K562 (cell line): Measurements from ENCODE around the gene AK5. TPM values are rescaled to one million over a fixed set of nuclear protein-coding genes. Genes with fewer than 3 reads are reported as not detected.

Experiments used
- ATAC-seq: fragments of 200-7000 bp; cut with Tn5 transposase; 3 replicates; pipeline ENCODE4 v1.9.1; 2020; ENCODE audit warnings: moderate library complexity
- BruUV-seq: library from RNA; stranded (reverse); fragments of 400-500 nt; replicated peaks from 2 replicates; lab custom pipeline; 2021; lab: Mats Ljungman, UMichigan
- CTCF ChIA-PET: fragments of 300-600 bp; formaldehyde crosslinking; extraction: SDS; loops from one replicate; lab custom pipeline; 2021; ENCODE audit warnings: low intra/inter-chr PET ratio; lab: Yijun Ruan, JAX
- POLR2A ChIA-PET: fragments of 300-600, 350-650 bp; sonication (Branson Sonifier 250); formaldehyde crosslinking; extraction: SDS; loops from one replicate; lab custom pipeline; 2021; ENCODE audit warnings: antibody characterized with exemption, inconsistent platforms; lab: Yijun Ruan, JAX
- DNase-seq, 4 experiments: peaks; one replicate each; pipeline versions ENCODE4 v3.0.0 to v3.0.0-alpha.2; 2011 to 2018; ENCODE audit warnings: low spot score in 3 of 4, mixed read lengths in 3 of 4; ENCODE audit errors: extremely low read depth in 1 of 4
- FAIRE-seq: peaks from 2 replicates; lab custom pipeline; 2011; peaks lifted over from hg19 to GRCh38; lab: Jason Lieb, UNC
- H2AFZ ChIP-seq: 2 replicates; pipeline ENCODE4 v1.6.0; 2011; ENCODE audit warnings: low read depth, low read length, control low read depth, inconsistent platforms
- H3K27ac ChIP-seq: fragments of 200-600 bp; 3 replicates; pipeline ENCODE4 v1.8.0; 2011; ENCODE audit warnings: low read depth, mild to moderate bottlenecking, control low read depth, inconsistent platforms, low read length, moderate library complexity, mixed read lengths; ENCODE audit errors: extremely low read depth
- H3K27me3 ChIP-seq, 2 experiments: fragments of 300-600 bp in 1 of 2; 2 replicates in 1 of 2; 3 replicates in 1 of 2; pipeline versions ENCODE4 v1.6.0 to v1.8.0; 2011; ENCODE audit warnings: inconsistent platforms in 2 of 2, low read length in 2 of 2, mild to moderate bottlenecking in 1 of 2, mixed read lengths in 1 of 2, moderate library complexity in 1 of 2; ENCODE audit not compliant: control insufficient read depth in 2 of 2, insufficient read depth in 2 of 2
- H3K36me3 ChIP-seq: fragments of 300-600 bp; 3 replicates; pipeline ENCODE4 v1.8.0; 2011; ENCODE audit warnings: mild to moderate bottlenecking, low read length, inconsistent platforms; ENCODE audit not compliant: control insufficient read depth, insufficient read depth
- H3K4me1 ChIP-seq, 2 experiments: fragments of 200-600 bp in 1 of 2; replicated peaks in 1 of 2; 2 replicates in 1 of 2; 3 replicates in 1 of 2; pipeline versions ENCODE4 v1.5.1 to v1.8.0; 2011; ENCODE audit warnings: inconsistent platforms in 2 of 2, low read length in 2 of 2, mild to moderate bottlenecking in 1 of 2, mixed read lengths in 1 of 2, moderate library complexity in 1 of 2; ENCODE audit not compliant: control insufficient read depth in 2 of 2, insufficient read depth in 2 of 2
- H3K4me2 ChIP-seq: 2 replicates; pipeline ENCODE4 v1.6.1; 2011; ENCODE audit warnings: low read length, control low read depth, inconsistent platforms, mixed read lengths; ENCODE audit not compliant: insufficient read depth
- H3K4me3 ChIP-seq: fragments of 200-600 bp; sonication (generic), shearing (Covaris generic); 2 replicates; pipeline ENCODE4 v1.5.1; 2016; ENCODE audit warnings: control low read depth, inconsistent platforms
- H3K79me2 ChIP-seq: fragments of 200-600 bp; 3 replicates; pipeline ENCODE4 v1.8.0; 2011; ENCODE audit warnings: low read length, inconsistent platforms; ENCODE audit not compliant: control insufficient read depth, insufficient read depth
- H3K9ac ChIP-seq, 2 experiments: 2 replicates each; pipeline versions ENCODE4 v1.6.0 to v1.6.1; 2011; ENCODE audit warnings: low read depth in 2 of 2, low read length in 2 of 2, control low read depth in 1 of 2, inconsistent platforms in 1 of 2, mild to moderate bottlenecking in 1 of 2, mixed read lengths in 1 of 2; ENCODE audit not compliant: insufficient read depth in 1 of 2
- H3K9me1 ChIP-seq: one replicate; pipeline ENCODE4 v1.6.0; 2011; ENCODE audit warnings: inconsistent platforms, mild to moderate bottlenecking, low read length, moderate library complexity; ENCODE audit not compliant: control insufficient read depth, insufficient read depth
- H3K9me3 ChIP-seq: replicated peaks from 2 replicates; pipeline ENCODE4 v1.5.1; 2011; ENCODE audit warnings: low read depth, low read length, inconsistent platforms; ENCODE audit not compliant: control insufficient read depth, insufficient read depth
- H4K20me1 ChIP-seq: replicated peaks from 2 replicates; pipeline ENCODE4 v1.6.1; 2011; ENCODE audit warnings: low read length, inconsistent platforms, mixed read lengths; ENCODE audit not compliant: control insufficient read depth, insufficient read depth
- MTF1 ChIP-seq: fragments of 250-450 bp; sonication (Bioruptor Pico); IDR thresholded peaks from 2 replicates; pipeline ENCODE4 v1.9.0; 2021; ENCODE audit warnings: moderate library complexity, mild to moderate bottlenecking, inconsistent platforms, borderline replicate concordance
- TARDBP ChIP-seq: fragments of 450-650 bp; IDR thresholded peaks from 2 replicates; pipeline ENCODE4 v1.6.1; 2016
- ZNF41 ChIP-seq: fragments of 250-450 bp; sonication (Bioruptor Pico); conservative IDR thresholded peaks from 2 replicates; pipeline ENCODE4 v1.4.0; 2020; ENCODE audit warnings: mild to moderate bottlenecking
- WGBS: fragments of 100-300 bp; shearing (Covaris generic); methylation state at CpG from one replicate; pipeline ENCODE4 v1.1.6; 2016; ENCODE audit warnings: low coverage, mixed read lengths; ENCODE audit not compliant: insufficient coverage; ENCODE audit errors: missing lambda C conversion rate; 5-methylcytosine and 5-hydroxymethylcytosine counted together
- in situ Hi-C: fragments of 300-500 bp; cut with MboI; formaldehyde crosslinking; loops from 4 replicates; pipeline ENCODE4 v1.15.0; 2018; ENCODE audit warnings: inconsistent platforms, mixed read lengths
- intact Hi-C: fragments of 100-400 bp; cut with micrococcal nuclease; formaldehyde crosslinking; loops from 2 replicates; pipeline ENCODE4 v1.14.2; 2022
- polyA plus RNA-seq, 8 experiments: library from polyadenylated mRNA; depleted of rRNA in 4 of 8; stranded (reverse) in 5 of 8; unstranded in 3 of 8; fragments of >200 nt; fragmentation: Nextera tagmentation in 2 of 8; fragmentation: Illumina TruSeq in 1 of 8; extraction: Ambion mirVana in 2 of 8; extraction: Trizol in 1 of 8; gene quantifications; 2 replicates each; pipeline versions ENCODE4 v1.2.1 to v1.2.3, GENCODE V29; 2011 to 2014; ENCODE audit warnings: inconsistent platforms in 1 of 8, missing spikeins in 1 of 8
- total RNA-seq, 7 experiments: library from RNA; depleted of rRNA in 6 of 7; stranded (reverse); fragments of >200 nt in 6 of 7; fragmentation: Illumina TruSeq in 2 of 7; extraction: Trizol in 2 of 7; gene quantifications; 2 replicates each; pipeline versions ENCODE4 v1.2.1 to v1.2.3, GENCODE V29; 2011 to 2021; ENCODE audit warnings: low replicate concordance in 1 of 7
- TF ChIP-seq, protein P1 (sequence below): fragments of 250-450 bp; sonication (Bioruptor Pico); IDR thresholded peaks from 2 replicates; pipeline ENCODE4 v1.4.0; 2020; ENCODE audit warnings: mild to moderate bottlenecking
- TF ChIP-seq, protein P2 (sequence below): fragments of 450-650 bp; IDR thresholded peaks from 2 replicates; pipeline ENCODE4 v1.6.1; 2016; ENCODE audit warnings: low read depth, mild to moderate bottlenecking, moderate library complexity
- TF ChIP-seq, protein P3 (sequence below), 2 experiments: fragments of 450-650 bp in 1 of 2; sonication (generic) in 1 of 2; formaldehyde crosslinking in 1 of 2; IDR thresholded peaks in 1 of 2; conservative IDR thresholded peaks in 1 of 2; 2 replicates each; pipeline versions ENCODE4 v1.6.1 to v1.8.1; 2016 to 2023; ENCODE audit warnings: mild to moderate bottlenecking in 2 of 2, moderate library complexity in 2 of 2, inconsistent platforms in 1 of 2, missing genetic modification reagents in 1 of 2
- TF ChIP-seq, protein P4 (sequence below): sonication (generic); IDR thresholded peaks from 2 replicates; pipeline ENCODE4 v1.6.1; 2016
- TF ChIP-seq, protein P5 (sequence below): fragments of 250-450 bp; sonication (Bioruptor Pico); IDR thresholded peaks from 2 replicates; pipeline ENCODE4 v1.8.0; 2021; ENCODE audit warnings: moderate library complexity, mild to moderate bottlenecking, inconsistent platforms

The AK5 gene
- total and polyA plus RNA-seq, 9 of the 15 experiments (the other 6 are each of a cell fraction or from before 2014, with no cell fraction given): 0.06 TPM; not detected in 8

DNA sequence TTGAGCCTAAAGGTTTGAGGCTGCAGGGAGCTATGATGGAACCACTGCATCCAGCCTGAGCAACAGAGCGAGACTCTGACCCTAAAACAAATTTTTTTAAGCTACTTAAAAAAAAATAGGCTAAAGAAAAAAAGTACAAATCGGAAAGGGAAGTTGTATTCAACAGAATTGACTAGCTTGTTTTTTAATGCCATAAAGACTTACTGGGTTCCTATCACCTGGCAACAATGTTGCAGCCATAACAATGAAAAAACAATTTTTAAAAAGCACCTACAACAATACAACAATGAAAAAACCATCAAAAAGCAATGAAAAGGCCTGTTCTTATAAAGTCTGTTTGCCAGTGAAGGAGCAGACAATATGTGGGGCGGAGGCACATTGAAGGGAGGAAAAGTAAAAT lies 42.5 kb upstream of the AK5 start:
- Histone ChIP-seq H3K27me3 (no peaks in the 10 kb centered on the region), H3K4me3 (no peak overlapping the region), H3K27ac (no peak overlapping the region), H3K9me3 (no peaks in the 10 kb centered on the region), H3K79me2 (no peaks in the 10 kb centered on the region), H4K20me1 (no peaks in the 10 kb centered on the region), H2AFZ (no peak overlapping the region)
- DNase-seq (no peak), ATAC-seq (no peak)
- 0% methylated on average over 3 of the region's 3 CpGs for WGBS
- TF ChIP-seq, protein P1, sequence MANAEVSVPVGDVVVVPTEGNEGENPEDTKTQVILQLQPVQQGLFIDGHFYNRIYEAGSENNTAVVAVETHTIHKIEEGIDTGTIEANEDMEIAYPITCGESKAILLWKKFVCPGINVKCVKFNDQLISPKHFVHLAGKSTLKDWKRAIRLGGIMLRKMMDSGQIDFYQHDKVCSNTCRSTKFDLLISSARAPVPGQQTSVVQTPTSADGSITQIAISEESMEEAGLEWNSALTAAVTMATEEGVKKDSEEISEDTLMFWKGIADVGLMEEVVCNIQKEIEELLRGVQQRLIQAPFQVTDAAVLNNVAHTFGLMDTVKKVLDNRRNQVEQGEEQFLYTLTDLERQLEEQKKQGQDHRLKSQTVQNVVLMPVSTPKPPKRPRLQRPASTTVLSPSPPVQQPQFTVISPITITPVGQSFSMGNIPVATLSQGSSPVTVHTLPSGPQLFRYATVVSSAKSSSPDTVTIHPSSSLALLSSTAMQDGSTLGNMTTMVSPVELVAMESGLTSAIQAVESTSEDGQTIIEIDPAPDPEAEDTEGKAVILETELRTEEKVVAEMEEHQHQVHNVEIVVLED (CRISPR knock-in tag): no peak
- TF ChIP-seq, protein P2, sequence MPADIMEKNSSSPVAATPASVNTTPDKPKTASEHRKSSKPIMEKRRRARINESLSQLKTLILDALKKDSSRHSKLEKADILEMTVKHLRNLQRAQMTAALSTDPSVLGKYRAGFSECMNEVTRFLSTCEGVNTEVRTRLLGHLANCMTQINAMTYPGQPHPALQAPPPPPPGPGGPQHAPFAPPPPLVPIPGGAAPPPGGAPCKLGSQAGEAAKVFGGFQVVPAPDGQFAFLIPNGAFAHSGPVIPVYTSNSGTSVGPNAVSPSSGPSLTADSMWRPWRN: no peak
- TF ChIP-seq, protein P3, sequence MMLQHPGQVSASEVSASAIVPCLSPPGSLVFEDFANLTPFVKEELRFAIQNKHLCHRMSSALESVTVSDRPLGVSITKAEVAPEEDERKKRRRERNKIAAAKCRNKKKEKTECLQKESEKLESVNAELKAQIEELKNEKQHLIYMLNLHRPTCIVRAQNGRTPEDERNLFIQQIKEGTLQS (IDR thresholded peaks at IDR 0.05): no peak
- TF ChIP-seq, protein P3 (CRISPR knock-in tag; conservative IDR thresholded peaks at IDR 0.05): no peak
- TF ChIP-seq, protein P4, sequence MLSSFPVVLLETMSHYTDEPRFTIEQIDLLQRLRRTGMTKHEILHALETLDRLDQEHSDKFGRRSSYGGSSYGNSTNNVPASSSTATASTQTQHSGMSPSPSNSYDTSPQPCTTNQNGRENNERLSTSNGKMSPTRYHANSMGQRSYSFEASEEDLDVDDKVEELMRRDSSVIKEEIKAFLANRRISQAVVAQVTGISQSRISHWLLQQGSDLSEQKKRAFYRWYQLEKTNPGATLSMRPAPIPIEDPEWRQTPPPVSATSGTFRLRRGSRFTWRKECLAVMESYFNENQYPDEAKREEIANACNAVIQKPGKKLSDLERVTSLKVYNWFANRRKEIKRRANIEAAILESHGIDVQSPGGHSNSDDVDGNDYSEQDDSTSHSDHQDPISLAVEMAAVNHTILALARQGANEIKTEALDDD: no peak
- TF ChIP-seq MTF1 (CRISPR knock-in tag): no peak
- TF ChIP-seq, protein P5, sequence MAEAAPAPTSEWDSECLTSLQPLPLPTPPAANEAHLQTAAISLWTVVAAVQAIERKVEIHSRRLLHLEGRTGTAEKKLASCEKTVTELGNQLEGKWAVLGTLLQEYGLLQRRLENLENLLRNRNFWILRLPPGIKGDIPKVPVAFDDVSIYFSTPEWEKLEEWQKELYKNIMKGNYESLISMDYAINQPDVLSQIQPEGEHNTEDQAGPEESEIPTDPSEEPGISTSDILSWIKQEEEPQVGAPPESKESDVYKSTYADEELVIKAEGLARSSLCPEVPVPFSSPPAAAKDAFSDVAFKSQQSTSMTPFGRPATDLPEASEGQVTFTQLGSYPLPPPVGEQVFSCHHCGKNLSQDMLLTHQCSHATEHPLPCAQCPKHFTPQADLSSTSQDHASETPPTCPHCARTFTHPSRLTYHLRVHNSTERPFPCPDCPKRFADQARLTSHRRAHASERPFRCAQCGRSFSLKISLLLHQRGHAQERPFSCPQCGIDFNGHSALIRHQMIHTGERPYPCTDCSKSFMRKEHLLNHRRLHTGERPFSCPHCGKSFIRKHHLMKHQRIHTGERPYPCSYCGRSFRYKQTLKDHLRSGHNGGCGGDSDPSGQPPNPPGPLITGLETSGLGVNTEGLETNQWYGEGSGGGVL (CRISPR knock-in tag): no peak
- no peak for TF ChIP-seq TARDBP
- no peak for TF ChIP-seq ZNF41
- TF ChIP-seq, all 486 proteins: peak for 0
- in situ Hi-C loops (no loop called here), intact Hi-C loops (no loop called here)
- H3K36me3 ChIP-seq: no peaks in the 10 kb centered on the region
- H3K9ac ChIP-seq: no peak overlapping the region
- ChIA-PET POLR2A (interaction anchor here (0.9 to 1.2 kb wide), 2 partner anchors 20 to 68 kb away, joined by 3 to 6 read pairs; partner anchors contain the start of gene PIGK), CTCF (no interaction called here)
- no TSS peak for BruUV-seq
- no peak for FAIRE-seq
- H3K9me1 ChIP-seq: no peaks in the 10 kb centered on the region
- no peaks in the 10 kb centered on the region for H3K4me1 ChIP-seq
- H3K4me2 ChIP-seq: no peak overlapping the region
